Activated CD4-positive, alpha-beta T cell treated with anti-CD3 and anti-CD28 coated beads, Interleukin-2, amount 50 U/mL, for 4 hours (primary cell): ENCODE results near the gene SPATA2L.
A peak's percentile ranks its signal among the peaks of the same experiment; 100 is the strongest.
"Not testable (repeated sequence)": the region's sequence is repeated elsewhere in the genome, so short reads cannot be mapped to it uniquely, and the experiment has no call there.

ENCODE experiments used
- DNase-seq, 2 experiments: peaks; one replicate each; pipeline ENCODE4 v3.0.0-alpha.2; 2020

SPATA2L gene

GRCh38 chr16:89706518-89707260 lies 5.2 kb upstream of the SPATA2L start:
- no peak for DNase-seq

GRCh38 chr16:89705006-89705405 lies 3.5 kb upstream of the SPATA2L start:
- DNase-seq: no peak

- DNase-seq: no peak
Measured at GRCh38 chr16:89704281-89704680, 2.8 kb upstream of the SPATA2L start.

GRCh38 chr16:89700649-89701424 lies 668 bp downstream of the SPATA2L start:
- peak in 1 of 2 experiments; percentile 33 for DNase-seq

GRCh38 chr16:89700100-89700648 lies 1.3 kb downstream of the SPATA2L start:
- DNase-seq: peak; percentile 97

- DNase-seq: not testable (repeated sequence)
Measured at GRCh38 chr16:89699629-89700099, 1.8 kb downstream of the SPATA2L start.

GRCh38 chr16:89698717-89699116 lies 2.8 kb downstream of the SPATA2L start:
- DNase-seq: not testable (repeated sequence)

- DNase-seq: no peak
Measured at GRCh38 chr16:89697616-89698331, 3.7 kb downstream of the SPATA2L start.

- no peak for DNase-seq
Measured at GRCh38 chr16:89697161-89697615, 4.3 kb downstream of the SPATA2L start.

GRCh38 chr16:89696670-89697128 lies 4.8 kb downstream of the SPATA2L start:
- DNase-seq: no peak

- no peak for DNase-seq
Measured at GRCh38 chr16:89695875-89696669, 5.4 kb downstream of the SPATA2L start.

GRCh38 chr16:89695086-89695874 lies 6.2 kb downstream of the SPATA2L start:
- DNase-seq: no peak

- DNase-seq: not testable (repeated sequence)
Measured at GRCh38 chr16:89694784-89695085, 6.8 kb downstream of the SPATA2L start.

GRCh38 chr16:89693931-89694783 lies 7.3 kb downstream of the SPATA2L start:
- no peak for DNase-seq

- DNase-seq: no peak
Measured at GRCh38 chr16:89693289-89693731, 8.2 kb downstream of the SPATA2L start.

- DNase-seq: no peak
Measured at GRCh38 chr16:89691986-89692569, 9.4 kb downstream of the SPATA2L start.

GRCh38 chr16:89691231-89691985 lies 10.1 kb downstream of the SPATA2L start:
- DNase-seq: no peak

- DNase-seq: no peak
Measured at GRCh38 chr16:89690392-89690901, 11.1 kb downstream of the SPATA2L start.

GRCh38 chr16:89689621-89690020 lies 11.9 kb downstream of the SPATA2L start:
- DNase-seq: not testable (repeated sequence)
